Posterior vena cava (tissue), 2 donors: Measurements from ENCODE around the gene FCGBP. TPM values are rescaled to one million over a fixed set of nuclear protein-coding genes. Genes with fewer than 3 reads are reported as not detected.
"Not testable (repeated sequence)": the region's sequence is repeated elsewhere in the genome, so short reads cannot be mapped to it uniquely, and the experiment has no call there.

Experiments
- DNase-seq: peaks from one replicate; pipeline ENCODE4 v3.0.0-alpha.2; 2020; ENCODE audit warnings: low spot score
- intact Hi-C, 2 donors: fragments of 100-400 bp; cut with DNase I; formaldehyde crosslinking; loops; one replicate each; pipeline versions ENCODE4 v1.14.1 to v1.14.2; 2022 to 2023
- total RNA-seq, 2 donors: library from RNA; stranded (reverse); fragmentation: NEBNext Ultra II Directional; extraction: Animal tissue kit (Norgen Biotek cat#: 25700); gene quantifications; one replicate each; pipeline ENCODE4 v1.2.1, GENCODE V29; 2021
- donor health status: DM: yes; HTN: yes; CAD: no.
- donor health status: DM: yes; HTN: yes; CAD: no.

Gene FCGBP
- total RNA-seq, 2 donors from 2014 or later, result 42.1 to 98.8 TPM

GRCh38 chr19:39926170-39926760 is 8.2 kb downstream of the FCGBP start:
- DNase-seq, result no peak

GRCh38 chr19:39924952-39925351 is 9.5 kb downstream of the FCGBP start:
- intact Hi-C loops, result no loop called here
- DNase-seq, result no peak

More at GRCh38 chr19:39926170-39926760, 8.2 kb downstream of the FCGBP start:
- intact Hi-C loops, result no loop called here

- no peak for DNase-seq
- intact Hi-C loops, result no loop called here
Measured at GRCh38 chr19:39924389-39924788, 10.0 kb downstream of the FCGBP start.

GRCh38 chr19:39923862-39924261 is 10.6 kb downstream of the FCGBP start:
- intact Hi-C loops, result no loop called here
- no peak for DNase-seq

- intact Hi-C loops, result no loop called here
- DNase-seq, result no peak
Measured at GRCh38 chr19:39919976-39920375, 14.5 kb downstream of the FCGBP start.

- DNase-seq, result no peak
- intact Hi-C loops, result no loop called here
Measured at GRCh38 chr19:39918183-39918651, 16.2 kb downstream of the FCGBP start.

GRCh38 chr19:39917561-39918182 is 16.8 kb downstream of the FCGBP start:
- intact Hi-C loops, result no loop called here
- no peak for DNase-seq

- intact Hi-C loops, result no loop called here
- peak; percentile 53 for DNase-seq
Measured at GRCh38 chr19:39916851-39917396, 17.5 kb downstream of the FCGBP start.

- intact Hi-C loops, result no loop called here
- DNase-seq, result no peak
Measured at GRCh38 chr19:39916236-39916635, 18.2 kb downstream of the FCGBP start.

- intact Hi-C loops, result no loop called here
- no peak for DNase-seq
Measured at GRCh38 chr19:39915848-39916215, 18.6 kb downstream of the FCGBP start.

GRCh38 chr19:39915101-39915847 is 19.2 kb downstream of the FCGBP start:
- peak; percentile 50 for DNase-seq
- intact Hi-C loops, result no loop called here

GRCh38 chr19:39913682-39914333 is 20.6 kb downstream of the FCGBP start:
- intact Hi-C loops, result no loop called here
- DNase-seq, result peak; percentile 70

GRCh38 chr19:39908803-39909202 is 25.6 kb downstream of the FCGBP start:
- no peak for DNase-seq
- intact Hi-C loops, result loop anchor here in 1 of 2 donors (5.0 kb wide), 1 partner anchor 37 kb away; no protein-coding TSS in a partner anchor

- peak; percentile 6 for DNase-seq
- intact Hi-C loops, result loop anchor here in 1 of 2 donors (5.0 kb wide), 1 partner anchor 35 kb away; no protein-coding TSS in a partner anchor
Measured at GRCh38 chr19:39906820-39907611, 27.4 kb downstream of the FCGBP start.

- DNase-seq, result peak; percentile 40
- intact Hi-C loops, result loop anchor here in 1 of 2 donors (5.0 kb wide), 1 partner anchor 34 kb away; no protein-coding TSS in a partner anchor
Measured at GRCh38 chr19:39906283-39906682, 28.2 kb downstream of the FCGBP start.

- intact Hi-C loops, result not testable (repeated sequence)
- DNase-seq, result peak; percentile 5
Measured at GRCh38 chr19:39903486-39904091, 30.8 kb downstream of the FCGBP start.

- peak; percentile 32 for DNase-seq
- intact Hi-C loops, result not testable (repeated sequence)
Measured at GRCh38 chr19:39902326-39902725, 32.1 kb downstream of the FCGBP start.

- intact Hi-C loops, DNase-seq: not testable (repeated sequence)
Measured at GRCh38 chr19:39901681-39902080, 32.8 kb downstream of the FCGBP start.
